HepG2 (cell line): ENCODE measurements around the gene CACNG8. TPM values are rescaled to one million over a fixed set of nuclear protein-coding genes. Genes with fewer than 3 reads are reported as not detected.

Source experiments
- ATAC-seq: fragments of 200-7000 bp; cut with Tn5 transposase; 3 replicates; pipeline ENCODE4 v1.9.1; 2020; ENCODE audit warnings: mild to moderate bottlenecking, moderate library complexity
- BruUV-seq: library from RNA; stranded (reverse); fragments of 400-500 nt; replicated peaks from 2 replicates; lab custom pipeline; 2021; lab: Mats Ljungman, UMichigan
- CTCF ChIA-PET: fragments of 300-600 bp; formaldehyde crosslinking; extraction: SDS; loops from one replicate; lab custom pipeline; 2021; ENCODE audit warnings: low total read pairs, inconsistent platforms, low intra/inter-chr PET ratio; lab: Yijun Ruan, JAX
- POLR2A ChIA-PET: fragments of 350-600 bp; sonication (Branson Sonifier 250); formaldehyde crosslinking; loops from one replicate; lab custom pipeline; 2020; ENCODE audit warnings: antibody characterized with exemption, inconsistent platforms; lab: Yijun Ruan, JAX
- DNase-seq: peaks from one replicate; pipeline ENCODE4 v3.0.0-alpha.2; 2015; ENCODE audit warnings: low spot score
- FAIRE-seq: peaks from 3 replicates; lab custom pipeline; 2011; peaks lifted over from hg19 to GRCh38; lab: Jason Lieb, UNC
- H2AFZ ChIP-seq: one replicate; pipeline ENCODE4 v1.6.1; 2011; ENCODE audit warnings: low read length, inconsistent platforms
- H3K27ac ChIP-seq: fragments of 300-600 bp; 3 replicates; pipeline ENCODE4 v1.8.0; 2011; ENCODE audit warnings: mixed run types, mild to moderate bottlenecking, mixed read lengths, low read length, inconsistent platforms; ENCODE audit not compliant: insufficient read depth; ENCODE audit errors: extremely low read length
- H3K27me3 ChIP-seq, 2 experiments: fragments of 200-600 bp in 1 of 2; 2 replicates in 1 of 2; 3 replicates in 1 of 2; pipeline versions ENCODE4 v1.6.0 to v1.8.0; 2011; ENCODE audit warnings: low read length in 2 of 2, mild to moderate bottlenecking in 2 of 2, moderate library complexity in 2 of 2, inconsistent platforms in 1 of 2; ENCODE audit not compliant: insufficient read depth in 2 of 2, control insufficient read depth in 1 of 2
- H3K36me3 ChIP-seq, 2 experiments: fragments of 200-600 bp in 1 of 2; replicated peaks in 1 of 2; 2 replicates in 1 of 2; 3 replicates in 1 of 2; pipeline versions ENCODE4 v1.5.1 to v1.8.0; 2011; ENCODE audit warnings: low read length in 2 of 2, inconsistent platforms in 1 of 2; ENCODE audit not compliant: insufficient read depth in 2 of 2, control insufficient read depth in 1 of 2
- H3K4me1 ChIP-seq: 2 replicates; pipeline ENCODE4 v1.5.1; 2012; ENCODE audit warnings: low read length, inconsistent platforms; ENCODE audit not compliant: insufficient read depth
- H3K4me2 ChIP-seq: 2 replicates; pipeline ENCODE4 v1.6.0; 2011; ENCODE audit warnings: low read depth, low read length, inconsistent platforms
- H3K4me3 ChIP-seq, 3 experiments: fragments of 200-600 bp in 1 of 3; sonication (generic), shearing (Covaris generic) in 1 of 3; replicated peaks in 1 of 3; 2 replicates each; pipeline ENCODE4 v1.5.1; 2011 to 2016; ENCODE audit warnings: low read length in 3 of 3, inconsistent platforms in 2 of 3, low read depth in 2 of 3, mild to moderate bottlenecking in 2 of 3, control low read depth in 1 of 3, mixed read lengths in 1 of 3; ENCODE audit not compliant: insufficient read depth in 1 of 3
- H3K79me2 ChIP-seq: one replicate; pipeline ENCODE4 v1.6.1; 2011; ENCODE audit warnings: low read length, inconsistent platforms; ENCODE audit not compliant: insufficient read depth
- H3K9ac ChIP-seq: 2 replicates; pipeline ENCODE4 v1.6.0; 2011; ENCODE audit warnings: mild to moderate bottlenecking, low read depth, low read length, inconsistent platforms; ENCODE audit not compliant: insufficient read depth
- H3K9me3 ChIP-seq: 2 replicates; pipeline ENCODE4 v1.5.1; 2012; ENCODE audit warnings: mild to moderate bottlenecking, low read length
- H4K20me1 ChIP-seq: 2 replicates; pipeline ENCODE4 v1.6.0; 2011; ENCODE audit warnings: inconsistent platforms, mild to moderate bottlenecking, low read length, moderate library complexity; ENCODE audit not compliant: insufficient read depth
- GATAD1 ChIP-seq: IDR thresholded peaks from 2 replicates; pipeline ENCODE4 v1.6.1; 2016; ENCODE audit warnings: missing genetic modification reagents, missing compliant biosample characterization
- GRHL1 ChIP-seq: sonication (generic); formaldehyde crosslinking; conservative IDR thresholded peaks from 2 replicates; pipeline ENCODE4 v1.8.0; 2022; ENCODE audit warnings: missing genetic modification reagents
- KDM2A ChIP-seq: sonication (generic); formaldehyde crosslinking; IDR thresholded peaks from 2 replicates; pipeline ENCODE4 v1.4.0; 2020; ENCODE audit warnings: low read depth, missing genetic modification reagents, borderline replicate concordance
- MAFK ChIP-seq, 2 experiments: IDR thresholded peaks in 1 of 2; conservative IDR thresholded peaks in 1 of 2; 2 replicates each; pipeline ENCODE4 v1.6.1; 2011; ENCODE audit warnings: improper control_type of control experiment in 2 of 2, low read length in 2 of 2
- NFE2L1 ChIP-seq: sonication (generic); formaldehyde crosslinking; IDR thresholded peaks from 2 replicates; pipeline ENCODE4 v1.4.0; 2020; ENCODE audit warnings: missing genetic modification reagents, mild to moderate bottlenecking, borderline replicate concordance
- NFYB ChIP-seq: sonication (generic); formaldehyde crosslinking; IDR thresholded peaks from 2 replicates; pipeline ENCODE4 v1.4.0; 2020; ENCODE audit warnings: missing genetic modification reagents
- NR2C2 ChIP-seq: sonication (generic); formaldehyde crosslinking; IDR thresholded peaks from 2 replicates; pipeline ENCODE4 v1.4.0; 2020; ENCODE audit warnings: missing genetic modification reagents, mild to moderate bottlenecking, moderate library complexity, borderline replicate concordance
- PHF20 ChIP-seq: sonication (generic); formaldehyde crosslinking; IDR thresholded peaks from 2 replicates; pipeline ENCODE4 v1.5.0; 2020; ENCODE audit warnings: mild to moderate bottlenecking, missing genetic modification reagents
- TCF12 ChIP-seq, 2 experiments: fragments of 450-650 bp in 1 of 2; sonication (generic) in 1 of 2; formaldehyde crosslinking in 1 of 2; IDR thresholded peaks; 2 replicates each; pipeline versions ENCODE4 v1.6.1 to v1.8.0; 2017 to 2022; ENCODE audit warnings: antibody characterized with exemption in 1 of 2, mild to moderate bottlenecking in 1 of 2, missing genetic modification reagents in 1 of 2, moderate library complexity in 1 of 2
- TCF7 ChIP-seq: sonication (generic); IDR thresholded peaks from 2 replicates; pipeline ENCODE4 v1.6.1; 2016; ENCODE audit warnings: antibody characterized with exemption, low read depth
- TGIF2 ChIP-seq: IDR thresholded peaks from 2 replicates; pipeline ENCODE4 v1.6.1; 2016; ENCODE audit warnings: control low read depth, missing compliant biosample characterization
- TSC22D2 ChIP-seq: sonication (generic); formaldehyde crosslinking; IDR thresholded peaks from 2 replicates; pipeline ENCODE4 v1.5.1; 2020; ENCODE audit warnings: missing genetic modification reagents, mild to moderate bottlenecking, borderline replicate concordance
- ZNF10 ChIP-seq: sonication (generic); formaldehyde crosslinking; IDR thresholded peaks from 2 replicates; pipeline ENCODE4 v1.4.0; 2020; ENCODE audit warnings: mild to moderate bottlenecking, low read depth, missing genetic modification reagents, borderline replicate concordance
- ZNF264 ChIP-seq: sonication (generic); formaldehyde crosslinking; IDR thresholded peaks from 2 replicates; pipeline ENCODE4 v1.4.0; 2020; ENCODE audit warnings: missing genetic modification reagents
- WGBS: methylation state at CpG from one replicate; pipeline ENCODE4 v1.1.6; 2017; ENCODE audit warnings: low lambda C conversion rate; 5-methylcytosine and 5-hydroxymethylcytosine counted together
- in situ Hi-C: cut with HindIII; loops from 2 replicates; pipeline ENCODE4 v1.10.0; 2017; ENCODE audit warnings: low pct_unique_long_range_greater_than_20kb; ENCODE audit not compliant: extremely low pct_ligation_motif_present
- intact Hi-C: fragments of 100-400 bp; cut with micrococcal nuclease; formaldehyde crosslinking; loops from one replicate; pipeline ENCODE4 v1.10.0; 2022; ENCODE audit not compliant: unreplicated experiment
- polyA plus RNA-seq, 8 experiments: library from polyadenylated mRNA; depleted of rRNA in 3 of 8; stranded (reverse) in 7 of 8; unstranded in 1 of 8; fragments of >200 nt; fragmentation: Illumina TruSeq in 4 of 8; extraction: Trizol in 4 of 8; gene quantifications; 2 replicates each; pipeline versions ENCODE4 v1.2.1 to v1.2.3, GENCODE V29; 2011 to 2016; ENCODE audit warnings: low read depth in 4 of 8, missing spikeins in 1 of 8, mixed read lengths in 1 of 8; ENCODE audit not compliant: insufficient read depth in 1 of 8
- total RNA-seq, 5 experiments: library from RNA; depleted of rRNA; stranded (reverse); fragments of >200 nt; fragmentation: Illumina TruSeq; extraction: Trizol; gene quantifications; 2 replicates each; pipeline ENCODE4 v1.2.3, GENCODE V29; 2016; ENCODE audit warnings: low read depth in 1 of 5
- TF ChIP-seq, protein P1 (sequence below): sonication (generic); formaldehyde crosslinking; conservative IDR thresholded peaks from 2 replicates; pipeline ENCODE4 v1.4.0; 2020; ENCODE audit warnings: missing genetic modification reagents
- TF ChIP-seq, protein P2 (sequence below): sonication (generic); formaldehyde crosslinking; IDR thresholded peaks from 2 replicates; pipeline ENCODE4 v1.5.1; 2020; ENCODE audit warnings: missing genetic modification reagents, mild to moderate bottlenecking, borderline replicate concordance

Gene CACNG8
- total and polyA plus RNA-seq, 2 of the 13 experiments (the other 11 are each of a cell fraction or from before 2014, with no cell fraction given): not detected

- in situ Hi-C loops: no loop called here
- H3K9me3 ChIP-seq: no peaks in the 10 kb centered on the region
- ChIA-PET POLR2A (interaction anchor here (0.7 kb wide), 1 partner anchor 20 kb away, joined by 4 read pairs; no protein-coding TSS in a partner anchor), CTCF (no interaction called here)
- H2AFZ ChIP-seq: no peak overlapping the region
- no peak for DNase-seq
- H3K4me2 ChIP-seq: no peak overlapping the region
- intact Hi-C loops: no loop called here
- 38% methylated on average over 7 of the region's 7 CpGs for WGBS
- no peaks in the 10 kb centered on the region for H3K36me3 ChIP-seq
- no peak for FAIRE-seq
- H4K20me1 ChIP-seq: no peaks in the 10 kb centered on the region
- H3K27ac ChIP-seq: no peak overlapping the region
- H3K4me3 ChIP-seq: no peak overlapping the region
- no peak for ATAC-seq
- H3K9ac ChIP-seq: no peak overlapping the region
- BruUV-seq: no TSS peak
- no peaks in the 10 kb centered on the region for H3K79me2 ChIP-seq
- TF ChIP-seq ZNF10 (CRISPR knock-in tag) (no peak), PHF20 (CRISPR knock-in tag) (no peak), NFE2L1 (CRISPR knock-in tag) (no peak), TSC22D2 (CRISPR knock-in tag) (no peak), GATAD1 (no peak), TCF7 (no peak), NFYB (CRISPR knock-in tag) (no peak), TGIF2 (CRISPR knock-in tag) (no peak), KDM2A (CRISPR knock-in tag) (no peak), NR2C2 (CRISPR knock-in tag) (no peak), GRHL1 (CRISPR knock-in tag) (no peak), TCF12 (IDR thresholded peaks at IDR 0.05) (no peak), TCF12 (CRISPR knock-in tag; IDR thresholded peaks at IDR 0.05) (no peak), ZNF264 (no peak), MAFK (conservative IDR thresholded peaks at IDR 0.05 in 1 of 2, IDR thresholded peaks at IDR 0.05 in 1 of 2; ENCODE audit: low read length in 2 of 2) (no peak)
- TF ChIP-seq, protein P1, sequence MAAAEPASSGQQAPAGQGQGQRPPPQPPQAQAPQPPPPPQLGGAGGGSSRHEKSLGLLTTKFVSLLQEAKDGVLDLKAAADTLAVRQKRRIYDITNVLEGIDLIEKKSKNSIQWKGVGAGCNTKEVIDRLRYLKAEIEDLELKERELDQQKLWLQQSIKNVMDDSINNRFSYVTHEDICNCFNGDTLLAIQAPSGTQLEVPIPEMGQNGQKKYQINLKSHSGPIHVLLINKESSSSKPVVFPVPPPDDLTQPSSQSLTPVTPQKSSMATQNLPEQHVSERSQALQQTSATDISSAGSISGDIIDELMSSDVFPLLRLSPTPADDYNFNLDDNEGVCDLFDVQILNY (CRISPR knock-in tag): no peak
- TF ChIP-seq, protein P2, sequence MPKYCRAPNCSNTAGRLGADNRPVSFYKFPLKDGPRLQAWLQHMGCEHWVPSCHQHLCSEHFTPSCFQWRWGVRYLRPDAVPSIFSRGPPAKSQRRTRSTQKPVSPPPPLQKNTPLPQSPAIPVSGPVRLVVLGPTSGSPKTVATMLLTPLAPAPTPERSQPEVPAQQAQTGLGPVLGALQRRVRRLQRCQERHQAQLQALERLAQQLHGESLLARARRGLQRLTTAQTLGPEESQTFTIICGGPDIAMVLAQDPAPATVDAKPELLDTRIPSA (CRISPR knock-in tag): no peak
- H3K27me3 ChIP-seq: peaks cover 0 to 4% of the 10 kb centered on the region in 2 experiments; a peak in 2 of 5 replicates
- no peaks in the 10 kb centered on the region for H3K4me1 ChIP-seq
These were observed 45.4 kb upstream of the CACNG8 start for GRCh38 chr19:53917356-53917755.
